GF-D8 (cell line): ENCODE measurements around the gene CLASRP.
A peak's percentile ranks its signal among the peaks of the same experiment; 100 is the strongest.

Experiments
- DNase-seq: peaks from one replicate; lab custom pipeline; 2025; lab: John Stamatoyannopoulos, UW

Gene CLASRP

GRCh38 chr19:45063851-45064801 lies 25.3 kb downstream of the CLASRP start:
- DNase-seq: no peak

GRCh38 chr19:45066921-45067661 lies 28.2 kb downstream of the CLASRP start:
- no peak for DNase-seq

- no peak for DNase-seq
Measured at GRCh38 chr19:45068041-45068440, 29.2 kb downstream of the CLASRP start.

GRCh38 chr19:45069056-45069455 lies 30.2 kb downstream of the CLASRP start:
- DNase-seq: no peak

- no peak for DNase-seq
Measured at GRCh38 chr19:45070214-45070613, 31.4 kb downstream of the CLASRP start.

GRCh38 chr19:45070861-45071544 lies 32.2 kb downstream of the CLASRP start:
- no peak for DNase-seq

- DNase-seq: no peak
Measured at GRCh38 chr19:45071545-45071938, 32.7 kb downstream of the CLASRP start.

- DNase-seq: no peak
Measured at GRCh38 chr19:45071969-45072790, 33.3 kb downstream of the CLASRP start.

GRCh38 chr19:45074744-45075300 lies 36.0 kb downstream of the CLASRP start:
- DNase-seq: no peak

GRCh38 chr19:45075301-45076028 lies 36.6 kb downstream of the CLASRP start:
- peak; percentile 76 for DNase-seq

GRCh38 chr19:45076029-45076850 lies 37.4 kb downstream of the CLASRP start, which contains the start of gene ZNF296:
ZNF296 (minus strand) TSS chr19:45076478; CDS start chr19:45076373, 105 bp downstream.
- DNase-seq: peak; percentile 64

GRCh38 chr19:45076851-45077730 lies 38.2 kb downstream of the CLASRP start:
- DNase-seq: no peak

- no peak for DNase-seq
Measured at GRCh38 chr19:45078390-45079062, 39.7 kb downstream of the CLASRP start.

- peak; percentile 44 for DNase-seq
Measured at GRCh38 chr19:45079063-45079910, 40.4 kb downstream of the CLASRP start, which contains the start of gene GEMIN7. GEMIN7 (plus strand) TSS chr19:45079260; CDS start chr19:45090115, 10,855 bp downstream.

GRCh38 chr19:45079911-45080370 lies 41.1 kb downstream of the CLASRP start:
- no peak for DNase-seq

GRCh38 chr19:45082170-45082569 lies 43.3 kb downstream of the CLASRP start:
- no peak for DNase-seq

- no peak for DNase-seq
Measured at GRCh38 chr19:45086480-45086879, 47.6 kb downstream of the CLASRP start.
